ENCODE results near the gene OXCT2.

OXCT2 gene

DNA sequence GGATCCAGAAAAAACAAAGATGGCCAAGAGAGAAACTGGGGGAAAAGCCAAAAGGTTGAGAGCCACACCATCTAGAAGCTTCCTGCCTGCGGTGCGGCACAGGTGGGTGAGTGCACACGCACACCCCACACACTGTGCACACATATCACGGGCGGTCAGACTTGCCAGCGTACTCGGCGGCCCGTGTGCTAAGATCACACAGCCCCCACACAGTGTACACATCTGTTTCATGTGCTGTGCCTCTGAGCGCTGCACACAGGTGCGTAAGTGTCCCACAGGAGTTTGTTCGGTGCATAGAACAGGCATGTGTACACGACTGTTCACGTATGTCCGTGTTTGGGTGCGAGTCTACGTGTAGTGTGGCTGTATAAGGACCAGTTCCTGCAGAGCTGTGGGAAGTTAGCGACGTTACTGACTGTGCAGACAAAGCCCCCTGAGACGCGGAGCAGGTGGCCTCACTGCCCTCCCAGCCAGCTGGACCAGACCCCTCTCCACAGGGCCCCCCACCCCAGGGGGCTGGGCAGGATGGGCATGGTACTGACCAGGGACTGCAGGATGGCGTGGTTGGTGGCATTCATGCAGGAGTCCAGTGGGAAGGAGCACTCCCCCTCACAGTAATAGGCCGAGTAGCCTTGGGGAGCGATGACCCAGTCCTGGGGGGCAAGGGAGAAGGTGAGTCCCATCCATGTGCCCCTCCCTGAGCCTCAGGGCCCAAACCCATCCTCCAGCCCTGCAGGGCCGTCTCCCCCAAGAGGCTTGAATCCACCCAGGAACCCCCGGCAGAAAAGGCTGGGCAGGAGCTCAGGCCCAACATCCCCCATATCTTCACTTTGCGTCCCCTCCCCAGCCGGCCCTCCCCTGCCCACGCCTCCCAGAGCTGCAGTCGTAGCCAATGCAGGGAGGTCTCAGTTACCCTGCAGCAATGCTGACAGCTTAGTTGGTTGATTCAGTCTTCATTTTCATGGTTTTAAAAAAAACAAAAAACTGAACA lies 8.3 kb downstream of the OXCT2 start:
- DNase-seq: no peak

DNA sequence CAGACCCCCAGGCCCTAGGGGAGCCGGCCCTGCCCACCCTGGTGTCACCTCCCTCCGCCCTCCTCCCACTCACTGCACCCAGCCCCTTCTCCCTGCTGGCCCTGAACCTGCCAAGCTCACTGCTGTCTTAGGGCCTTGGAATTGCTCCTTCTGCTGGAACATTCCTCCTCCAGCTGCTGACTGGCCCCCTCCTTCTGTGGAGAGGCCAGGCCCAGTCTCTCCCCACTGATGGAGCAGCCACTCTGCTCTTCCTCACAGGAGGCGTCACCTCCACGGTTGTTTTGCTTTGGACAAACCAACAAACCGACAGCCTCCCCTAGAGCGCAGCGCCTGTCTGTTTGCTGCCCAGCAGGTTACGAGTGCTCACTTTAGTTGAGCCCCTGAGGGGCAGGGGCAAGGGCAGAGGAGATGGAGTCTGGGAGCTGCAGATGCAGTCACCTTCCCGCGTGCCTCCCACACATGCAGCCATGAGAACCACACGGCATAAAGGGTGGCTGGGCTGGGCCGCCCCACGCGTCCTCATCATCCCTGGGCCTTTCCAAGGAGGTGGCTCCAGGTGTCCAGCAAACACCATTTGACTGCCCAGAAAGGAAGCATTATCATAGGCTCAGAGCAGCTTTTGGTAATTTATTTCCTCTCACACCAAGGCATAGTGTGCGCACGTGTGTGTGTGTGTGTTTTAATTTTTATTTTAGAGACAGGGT lies 9.4 kb downstream of the OXCT2 start:
- DNase-seq: no peak

DNA sequence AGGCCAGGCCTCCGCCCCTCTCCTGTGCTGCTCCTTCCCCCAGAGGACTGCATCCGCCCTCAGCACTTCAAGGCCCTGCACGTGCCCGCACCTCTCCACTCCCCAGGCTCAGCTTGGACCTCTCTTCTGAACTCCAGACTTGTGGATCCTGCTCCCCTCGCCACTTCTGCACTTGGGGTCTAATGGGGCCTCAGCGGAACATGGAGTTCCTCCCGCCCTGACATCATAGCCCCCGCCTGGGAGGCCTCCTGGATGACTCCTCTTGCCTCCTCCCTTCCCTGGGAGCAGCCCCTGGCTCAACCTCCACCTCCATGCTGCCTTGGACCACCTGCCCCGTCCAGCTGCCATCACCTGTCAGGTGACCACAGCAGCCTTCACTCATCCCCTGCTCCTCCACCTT lies 10.1 kb downstream of the OXCT2 start:
- DNase-seq: no peak

DNA sequence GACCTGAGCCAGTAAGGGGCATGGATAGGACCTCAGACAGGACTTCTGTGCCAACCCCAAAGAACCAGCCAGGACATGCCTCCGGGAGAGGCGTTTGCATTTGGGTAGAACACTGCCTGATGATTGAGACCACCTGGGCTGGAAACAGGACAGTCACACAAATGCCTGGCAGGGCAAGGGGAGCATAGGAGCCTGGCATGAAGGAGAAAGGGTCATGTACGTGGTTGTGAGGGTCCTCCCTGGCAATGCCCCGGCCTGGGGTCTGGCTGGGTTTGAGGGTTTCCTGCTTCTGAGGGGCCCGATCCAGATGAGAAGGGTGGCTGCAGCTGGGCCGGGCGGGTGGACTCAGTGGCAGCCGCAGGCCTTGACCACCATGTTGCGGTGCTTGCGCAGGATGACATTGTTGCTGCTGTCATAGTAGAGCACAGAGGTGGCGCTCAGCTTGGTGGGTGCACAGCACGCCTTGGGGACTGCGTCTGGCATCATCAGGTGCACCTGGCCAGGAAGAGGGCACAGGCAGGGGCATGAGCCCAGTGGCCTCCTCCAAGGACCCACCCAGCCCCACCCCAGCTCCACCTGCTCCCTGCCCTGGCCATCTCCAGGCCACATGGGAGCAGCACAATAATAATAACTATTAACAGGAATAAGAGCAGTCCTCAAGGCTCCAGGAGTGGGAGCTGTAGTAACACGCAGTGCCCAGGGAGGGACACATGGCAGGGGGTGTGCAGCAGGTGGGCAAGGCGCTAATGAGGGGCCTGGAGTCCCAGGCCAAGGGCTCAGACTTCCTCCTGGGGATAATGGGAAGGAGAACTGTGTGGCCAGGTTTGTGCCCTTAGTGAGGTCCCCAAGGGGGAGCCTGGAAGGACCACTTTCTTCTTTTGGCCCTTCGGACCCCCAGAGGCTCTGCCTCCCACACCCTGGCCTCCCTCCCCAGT lies 10.8 kb downstream of the OXCT2 start:
- no peak for DNase-seq

DNA sequence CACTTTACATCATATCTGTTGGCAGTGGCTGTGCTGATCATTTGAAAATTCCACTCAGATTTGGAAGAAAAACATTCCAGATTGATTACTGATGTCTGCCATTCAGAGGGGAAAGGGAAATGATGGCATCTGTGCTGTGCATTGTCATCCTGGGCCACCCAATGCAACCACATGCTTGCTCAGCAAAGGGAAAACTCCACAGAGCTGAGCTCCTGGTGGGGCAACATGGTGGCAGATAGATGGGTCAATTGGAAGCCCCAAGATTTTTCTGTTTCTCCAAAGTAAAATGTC lies 11.8 kb downstream of the OXCT2 start:
- no peak for DNase-seq

DNA sequence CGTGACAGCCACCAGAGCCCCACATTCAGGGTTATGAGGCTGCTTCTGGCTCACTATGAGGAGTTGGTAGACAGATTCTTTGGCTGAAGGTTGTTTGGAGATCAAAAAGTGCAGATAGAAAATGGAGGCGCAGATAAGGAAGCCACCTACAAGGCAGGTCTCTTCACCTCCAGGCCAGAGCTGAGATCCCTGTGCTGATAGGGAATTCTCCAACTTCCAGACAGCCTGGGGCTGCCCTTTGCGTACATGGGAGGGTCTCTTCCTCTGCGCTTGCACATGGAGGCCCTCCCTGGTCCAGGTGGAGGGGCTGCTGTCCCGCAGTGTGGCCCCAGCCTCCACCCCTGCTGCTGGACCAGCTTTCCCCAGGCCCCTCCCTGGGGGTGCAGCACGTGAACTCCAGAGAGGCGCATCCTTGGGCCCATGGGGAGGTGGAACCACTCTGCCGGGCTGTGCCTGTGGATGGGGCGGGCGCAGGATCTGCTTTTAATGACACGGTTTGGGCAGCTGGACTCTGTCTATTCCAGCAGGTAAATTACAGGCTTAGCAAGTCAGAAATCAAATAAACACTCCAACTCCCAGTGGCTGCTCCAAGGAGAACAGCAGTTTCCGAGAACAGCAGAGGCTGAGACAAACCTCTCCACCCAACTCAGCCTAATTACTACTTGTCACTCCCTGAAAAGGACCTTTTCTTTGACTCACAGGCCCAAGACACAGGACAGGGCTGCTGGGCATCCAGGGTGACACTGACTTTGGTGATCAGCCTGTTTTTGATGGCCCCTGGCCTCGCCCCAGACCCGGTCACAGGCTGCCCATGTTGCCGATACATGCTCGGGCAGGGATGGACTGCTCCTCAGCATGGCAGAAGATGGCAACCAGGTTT lies 12.4 kb downstream of the OXCT2 start:
- no peak for DNase-seq

DNA sequence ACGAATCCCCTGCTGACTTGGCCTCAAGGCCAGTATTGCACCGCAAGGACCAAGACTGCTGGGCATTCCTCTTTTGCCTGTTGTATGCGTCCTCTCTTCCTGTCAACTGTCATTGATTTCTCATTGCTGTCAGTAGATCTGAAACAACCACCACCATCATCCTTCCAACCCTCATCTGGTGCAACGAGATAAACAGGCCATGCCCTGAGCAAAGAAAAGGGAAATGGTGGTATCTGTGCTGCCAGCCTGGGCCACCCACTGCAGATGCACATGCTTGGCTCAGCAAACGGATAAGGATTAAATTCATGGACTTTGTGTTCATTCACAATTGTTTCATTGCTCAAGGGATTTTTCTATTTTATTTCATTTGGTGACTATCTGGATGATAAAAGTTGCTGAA lies 13.6 kb downstream of the OXCT2 start:
- DNase-seq: no peak

DNA sequence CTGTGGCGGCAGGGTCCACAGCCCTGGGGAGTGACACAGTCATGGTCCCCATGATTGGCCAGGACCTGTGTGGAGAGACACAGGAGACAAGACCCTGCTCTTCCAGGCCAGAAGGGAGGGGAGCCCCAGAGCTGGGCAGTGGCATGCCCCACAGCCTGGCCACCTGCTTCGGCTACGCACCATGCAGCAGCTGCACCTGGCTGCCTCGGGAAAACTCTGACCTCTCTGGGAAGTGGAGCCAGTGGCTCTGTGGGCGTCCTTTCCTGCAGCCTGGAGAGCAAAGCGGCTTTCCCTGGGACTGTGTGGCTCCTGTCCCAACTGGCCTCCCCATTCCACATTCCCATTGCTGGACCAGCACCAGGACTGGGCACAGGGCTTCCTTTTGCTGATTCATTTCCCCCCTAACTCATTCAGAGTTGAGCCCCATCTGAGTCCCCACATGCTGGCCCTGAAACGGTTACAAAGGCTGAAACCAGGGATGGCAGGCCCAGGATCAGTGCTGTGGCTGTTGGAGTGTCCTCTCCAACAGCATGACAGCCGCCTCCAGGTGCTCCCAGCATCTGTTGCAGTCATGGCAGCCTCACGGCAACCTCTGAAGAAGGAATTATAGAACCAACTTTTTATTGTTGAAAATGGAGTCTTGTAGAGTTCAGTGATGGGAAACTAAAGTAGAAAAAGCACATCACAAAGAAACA lies 15.0 kb downstream of the OXCT2 start:
- peak; percentile 41 for DNase-seq

DNA sequence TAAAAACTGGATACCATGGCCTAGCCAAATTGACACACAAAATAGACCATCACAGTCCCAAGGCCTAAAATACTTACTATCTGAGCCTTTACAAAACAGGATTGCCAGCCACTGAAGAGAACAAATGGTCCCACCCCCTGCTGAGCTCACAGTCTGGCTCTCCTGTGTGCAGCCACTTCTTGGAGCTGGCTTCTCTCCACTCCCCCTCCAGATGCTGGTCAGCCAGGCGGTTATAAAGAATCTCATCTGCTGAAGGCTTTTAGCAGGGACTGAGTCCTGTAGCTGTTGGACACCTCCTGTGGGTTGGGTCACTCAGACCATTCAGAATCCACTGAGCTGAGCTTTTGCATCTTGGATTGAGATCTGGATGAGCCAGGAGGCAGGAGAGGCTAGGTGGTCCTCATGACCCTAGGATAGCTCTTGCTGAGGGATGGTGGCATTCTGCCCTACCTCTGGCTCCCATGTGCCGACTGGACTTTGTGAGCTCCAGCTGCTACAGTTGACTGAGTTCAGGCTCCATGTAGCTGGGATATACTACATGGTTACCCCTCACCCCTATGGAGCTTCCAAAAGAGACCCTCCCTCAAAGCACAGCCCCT lies 16.1 kb downstream of the OXCT2 start:
- DNase-seq: no peak

DNA sequence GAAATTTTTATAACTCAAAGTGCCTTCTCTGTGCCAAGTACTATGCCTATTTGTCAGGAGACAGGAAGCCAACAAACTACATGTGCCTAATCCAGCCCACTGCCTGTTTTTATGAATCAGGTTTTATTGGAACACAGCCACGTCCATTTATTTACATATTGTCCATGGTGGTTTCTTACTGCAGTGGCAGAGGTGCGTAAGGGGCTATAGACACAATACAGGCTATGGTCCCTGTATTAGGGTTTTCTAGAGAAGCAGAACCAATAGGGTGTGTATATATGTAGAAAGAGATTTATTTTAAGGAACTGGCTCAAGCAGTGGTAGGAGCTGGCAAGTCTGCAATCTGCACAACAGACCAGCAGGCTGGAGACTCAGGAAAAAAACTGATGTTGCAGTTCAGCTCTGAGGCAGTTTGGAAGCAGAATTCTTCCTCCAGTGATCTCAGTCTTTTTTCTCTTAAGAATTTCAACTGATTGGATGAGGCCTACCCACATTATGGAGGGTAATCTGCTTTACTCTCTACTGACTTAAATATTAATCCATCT lies 17.1 kb downstream of the OXCT2 start:
- DNase-seq: no peak

DNA sequence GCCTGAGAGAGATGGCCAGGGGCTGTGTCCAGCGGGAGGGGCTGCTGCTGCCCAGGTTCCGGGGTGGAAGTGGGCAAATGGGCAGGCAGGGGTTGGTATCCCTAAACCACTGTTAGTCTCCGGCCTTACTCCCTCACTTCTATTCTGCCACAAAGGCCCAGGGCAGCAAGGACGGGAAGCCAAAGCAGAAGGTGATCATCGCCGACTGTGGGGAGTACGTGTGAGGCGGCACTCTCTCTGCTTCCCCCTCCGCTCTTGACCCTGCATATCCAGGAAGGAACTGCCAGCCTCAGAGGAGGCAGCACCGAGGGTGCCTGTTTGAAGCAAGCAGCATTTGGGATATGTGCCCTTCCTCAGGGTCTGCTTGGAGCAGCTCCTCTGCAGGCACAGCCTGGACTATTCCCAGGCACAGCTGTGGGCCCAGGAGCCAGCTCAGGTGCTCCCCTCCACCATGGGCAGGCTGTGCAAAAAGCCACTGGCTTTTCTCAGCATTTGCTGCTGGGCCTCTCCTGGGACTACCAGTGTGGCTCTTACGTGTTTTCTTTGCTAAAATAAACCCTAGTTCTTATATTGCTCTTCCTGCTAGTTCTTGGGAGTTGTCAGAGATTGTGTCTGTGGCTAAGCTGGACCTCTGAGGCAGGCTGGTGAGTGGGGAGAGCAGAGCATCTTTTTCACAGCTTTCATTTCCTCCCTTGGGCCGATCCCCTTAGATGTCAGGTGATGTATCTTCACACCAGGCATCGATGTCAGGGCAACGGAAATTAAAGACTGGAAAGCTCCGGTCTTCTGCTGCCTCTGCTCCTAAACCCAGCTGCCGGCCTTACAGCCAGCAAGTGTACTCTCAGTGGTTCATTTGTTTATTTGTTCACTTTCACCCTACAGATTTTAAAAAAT lies 17.8 kb downstream of the OXCT2 start:
- no peak for DNase-seq

DNA sequence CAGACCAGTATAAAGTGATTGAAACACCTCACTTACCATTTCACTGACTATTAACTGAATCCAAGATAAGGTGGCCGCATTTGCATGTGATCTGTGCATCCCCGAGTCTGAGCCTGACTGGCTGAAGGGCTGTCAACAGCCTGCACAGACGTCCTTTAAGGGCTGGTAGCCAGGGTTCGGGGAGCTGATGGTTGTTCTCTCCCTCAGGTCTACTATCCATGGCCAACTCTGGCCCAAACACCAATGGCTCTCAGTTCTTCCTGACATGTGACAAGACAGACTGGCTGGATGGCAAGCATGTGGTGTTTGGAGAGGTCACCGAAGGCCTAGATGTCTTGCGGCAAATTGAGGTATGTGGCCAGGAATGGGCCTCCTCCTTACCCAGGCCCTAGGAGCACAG lies 18.4 kb downstream of the OXCT2 start:
- no peak for DNase-seq

DNA sequence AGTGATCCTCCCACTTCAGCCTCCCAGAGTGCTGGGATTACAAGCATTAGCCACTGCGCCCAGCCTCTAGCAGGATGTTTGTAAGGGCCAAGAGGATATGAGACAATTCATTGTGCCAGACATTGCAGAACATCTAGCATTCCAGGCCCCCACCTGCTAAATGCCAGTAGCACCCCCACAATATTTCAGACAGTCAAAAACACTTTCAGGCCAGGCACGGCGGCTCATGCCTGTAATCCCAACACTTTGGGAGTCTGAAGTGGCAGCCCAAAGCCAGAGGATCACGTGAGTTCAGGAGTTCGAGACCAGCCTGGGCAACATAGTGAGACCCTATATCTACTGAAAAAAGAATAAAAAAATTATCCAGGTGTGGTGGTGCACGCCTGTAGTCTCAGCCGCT lies 19.6 kb downstream of the OXCT2 start:
- DNase-seq: no peak

DNA sequence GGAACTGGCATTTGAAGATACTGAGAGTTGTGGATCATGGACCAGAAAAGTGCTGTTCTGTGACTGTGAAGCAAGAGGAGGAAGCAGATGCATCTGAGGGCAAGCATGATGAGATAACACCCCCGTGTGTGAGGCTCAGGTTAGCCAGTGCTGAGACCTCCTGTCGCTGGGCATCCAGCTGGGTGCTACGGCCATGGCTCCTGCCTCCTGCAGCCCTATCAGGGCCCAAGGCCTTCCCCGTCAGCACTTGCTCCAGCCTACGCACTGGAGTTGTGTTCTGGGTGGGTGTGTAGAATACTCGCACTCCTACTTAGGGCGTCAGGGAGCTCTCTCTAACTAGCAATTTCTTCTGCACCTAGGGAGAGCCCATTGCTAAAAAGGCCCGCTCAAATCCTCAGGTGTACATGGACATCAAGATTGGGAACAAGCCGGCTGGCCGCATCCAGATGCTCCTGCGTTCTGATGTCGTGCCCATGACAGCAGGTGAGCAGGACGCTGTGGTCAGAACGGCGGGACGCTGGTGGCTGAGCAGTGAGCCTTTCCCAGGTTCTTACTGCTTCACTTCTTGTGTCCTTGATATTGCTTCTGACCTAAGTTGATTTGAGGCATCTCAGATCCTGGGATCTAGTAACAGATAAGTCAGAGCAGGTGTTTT lies 26.0 kb downstream of the OXCT2 start:
- no peak for DNase-seq

DNA sequence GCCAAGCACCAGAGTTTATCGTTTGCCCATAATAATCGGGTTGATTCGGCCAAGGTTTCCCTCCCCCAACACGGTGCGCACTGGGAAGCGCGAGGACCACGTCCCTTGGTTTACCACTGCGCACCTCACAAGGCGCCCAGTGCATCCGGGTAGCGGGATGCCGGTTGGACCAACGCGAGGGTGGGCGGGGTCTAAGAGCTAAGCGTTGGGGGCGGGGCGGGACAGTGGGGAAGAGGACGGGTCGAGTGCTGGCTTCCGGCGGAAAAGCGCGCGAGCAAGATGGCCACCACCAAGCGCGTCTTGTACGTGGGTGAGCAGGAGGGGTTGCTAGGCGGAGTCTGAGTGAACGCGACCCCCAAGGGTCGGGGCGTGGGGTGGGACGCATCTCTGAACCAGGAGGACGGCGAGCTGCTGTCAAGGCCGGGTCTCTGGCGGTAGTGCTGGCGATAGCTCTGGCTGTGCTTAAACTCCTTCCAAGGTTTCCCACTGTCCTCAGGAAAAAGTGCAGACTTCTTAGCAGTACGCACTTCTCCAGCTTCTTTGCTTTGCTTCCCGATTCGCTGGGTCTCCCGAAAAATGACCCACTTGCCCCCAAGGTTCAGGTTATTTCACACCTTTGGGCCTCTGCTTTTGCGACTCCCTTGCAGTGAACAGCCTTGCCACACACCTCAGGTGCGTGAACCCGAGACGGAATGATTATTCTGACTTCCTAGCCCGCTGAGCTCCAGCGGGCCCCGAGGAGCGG lies 32.4 kb downstream of the OXCT2 start, which contains the start of gene PPIE:
Gene PPIE (plus strand): TSS at position 261 of the 745 bp plus-strand sequence. CDS start 19 bp downstream, at position 280.
- DNase-seq: peak; percentile 98

DNA sequence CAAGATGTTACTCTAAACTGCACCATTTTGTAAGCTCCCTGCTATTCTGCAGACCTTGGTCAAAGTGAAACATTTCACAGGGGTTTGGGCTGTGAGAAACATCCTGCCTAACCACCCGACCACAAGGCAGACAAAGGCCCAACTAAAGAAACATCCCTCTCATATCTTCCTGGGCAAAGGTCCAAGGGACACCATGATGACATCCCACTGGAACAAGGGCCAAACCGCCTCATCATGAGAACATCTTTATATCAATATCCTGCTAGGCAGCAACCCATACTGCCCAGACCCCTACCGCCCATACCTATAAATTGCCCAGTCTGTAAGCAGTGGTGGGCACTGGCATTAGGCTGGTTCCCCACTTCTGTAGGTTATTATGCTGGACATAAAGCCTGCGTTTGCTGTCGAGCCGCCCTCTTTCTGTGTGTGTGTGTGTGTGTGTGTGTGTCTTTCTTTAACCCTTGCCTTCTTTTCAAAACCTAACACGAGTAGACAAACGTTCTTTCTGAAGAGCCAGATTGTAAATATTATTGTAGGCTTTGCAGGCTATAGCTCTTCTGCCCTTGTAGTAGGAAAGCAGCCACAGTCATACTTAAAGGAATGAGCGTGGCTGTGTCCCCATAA lies 33.5 kb downstream of the OXCT2 start:
- DNase-seq: no peak

DNA sequence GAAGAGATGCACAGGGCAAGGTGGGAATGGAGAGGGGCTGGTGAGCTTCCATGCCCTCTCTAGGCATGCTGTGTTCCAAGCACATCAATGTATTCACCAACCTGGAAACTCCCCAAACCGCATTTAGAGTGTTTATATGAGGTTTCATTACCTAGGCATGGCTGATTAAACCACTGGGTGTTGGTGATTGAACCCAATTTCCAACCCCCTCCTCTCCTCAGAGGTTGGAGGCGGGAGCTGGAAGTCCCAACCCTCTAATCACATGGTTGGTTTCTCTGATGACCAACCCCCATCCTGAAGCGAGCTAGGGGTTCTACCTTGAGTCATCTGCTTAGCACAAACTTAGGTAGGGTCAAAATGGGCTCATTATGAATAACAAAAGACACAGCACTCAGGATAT lies 35.4 kb downstream of the OXCT2 start:
- DNase-seq: no peak

DNA sequence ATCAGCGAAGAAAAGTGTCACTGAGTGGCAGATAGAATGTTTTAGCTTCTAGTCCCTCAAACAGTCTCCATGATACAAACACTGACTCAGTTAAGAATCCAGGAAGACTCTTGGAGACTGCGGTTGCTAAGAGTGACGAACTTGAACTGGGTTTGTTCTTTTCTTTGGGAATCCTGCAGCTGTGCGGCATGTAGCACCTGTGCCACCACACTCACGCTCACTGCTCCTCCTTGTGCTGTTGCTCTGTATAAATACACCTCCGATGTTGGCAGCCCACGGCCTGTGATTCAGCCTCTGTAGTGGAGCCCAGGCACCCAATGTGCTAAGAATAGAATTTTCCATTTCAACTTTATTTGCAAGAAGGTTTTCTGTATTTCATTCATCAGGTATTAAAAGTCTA lies 38.0 kb downstream of the OXCT2 start:
- DNase-seq: no peak
